ENCODE measurements around the gene MRC2. TPM values are rescaled to one million over a fixed set of nuclear protein-coding genes. Genes with fewer than 3 reads are reported as not detected.

The MRC2 gene
- total RNA-seq, 1 donor from 2014 or later: 127 TPM

- Histone ChIP-seq H3K27me3 (no peaks in the 10 kb centered on the region), H3K4me3 (no peak overlapping the region), H3K4me1 (no peaks in the 10 kb centered on the region), H3K9me3 (no peaks in the 10 kb centered on the region), H3K27ac (no peak overlapping the region), H3K36me3 (peaks cover 19% of the 10 kb centered on the region)
- no peak for TF ChIP-seq CTCF (IDR thresholded peaks at IDR 0.05)
- DNase-seq: no peak
- intact Hi-C loops (cut with DNase I): no loop called here
- peak; percentile 4 for ATAC-seq
Observed at GRCh38 chr17:62619417-62620155, 7.9 kb upstream of the MRC2 start.

- H3K27me3 ChIP-seq: no peaks in the 10 kb centered on the region
- H3K27ac ChIP-seq: no peak overlapping the region
- no peaks in the 10 kb centered on the region for H3K4me1 ChIP-seq
- no peaks in the 10 kb centered on the region for H3K9me3 ChIP-seq
- ATAC-seq: no peak
- DNase-seq: no peak
- peaks cover 2% of the 10 kb centered on the region for H3K36me3 ChIP-seq
- intact Hi-C loops (cut with DNase I): no loop called here
- no peak for TF ChIP-seq CTCF (IDR thresholded peaks at IDR 0.05)
- no peak overlapping the region for H3K4me3 ChIP-seq
Observed at GRCh38 chr17:62621223-62621622, 6.2 kb upstream of the MRC2 start.

- Histone ChIP-seq H3K27me3 (no peaks in the 10 kb centered on the region), H3K27ac (no peak overlapping the region), H3K9me3 (no peaks in the 10 kb centered on the region), H3K4me1 (peaks cover 20% of the 10 kb centered on the region), H3K4me3 (no peak overlapping the region), H3K36me3 (no peaks in the 10 kb centered on the region)
- ATAC-seq: no peak
- no peak for DNase-seq
- no peak for TF ChIP-seq CTCF (IDR thresholded peaks at IDR 0.05)
- intact Hi-C loops (cut with DNase I): no loop called here
Observed at GRCh38 chr17:62625184-62625869, 2.1 kb upstream of the MRC2 start.

- Histone ChIP-seq H3K9me3 (no peaks in the 10 kb centered on the region), H3K27ac (no peak overlapping the region), H3K27me3 (no peaks in the 10 kb centered on the region), H3K36me3 (no peaks in the 10 kb centered on the region), H3K4me3 (no peak overlapping the region), H3K4me1 (peaks cover 20% of the 10 kb centered on the region)
- no peak for ATAC-seq
- no peak for TF ChIP-seq CTCF (IDR thresholded peaks at IDR 0.05)
- DNase-seq: no peak
- intact Hi-C loops (cut with DNase I): no loop called here
Observed at GRCh38 chr17:62625870-62626200, 1.6 kb upstream of the MRC2 start.

- DNase-seq (peak; percentile 76), ATAC-seq (peak; percentile 34)
- no peak for TF ChIP-seq CTCF (IDR thresholded peaks at IDR 0.05)
- Histone ChIP-seq H3K4me1 (peaks cover 20% of the 10 kb centered on the region), H3K27me3 (no peaks in the 10 kb centered on the region), H3K9me3 (no peaks in the 10 kb centered on the region), H3K36me3 (no peaks in the 10 kb centered on the region), H3K4me3 (peak overlapping the region; percentile 66), H3K27ac (peak overlapping the region; percentile 91)
- intact Hi-C loops (cut with DNase I): no loop called here
Observed at GRCh38 chr17:62626719-62627218, 701 bp upstream of the MRC2 start.

All from upper lobe of right lung (tissue), 1 donor.